ENCODE data around the gene FOSB. TPM values are rescaled to one million over a fixed set of nuclear protein-coding genes. Genes with fewer than 3 reads are reported as not detected.
A peak's percentile ranks its signal among the peaks of the same experiment; 100 is the strongest.

FOSB gene
- total and polyA plus RNA-seq, 2 donors (not counting 3 experiments of a cell fraction or from before 2014, with no cell fraction given), result 2.0 to 10.7 TPM

DNA sequence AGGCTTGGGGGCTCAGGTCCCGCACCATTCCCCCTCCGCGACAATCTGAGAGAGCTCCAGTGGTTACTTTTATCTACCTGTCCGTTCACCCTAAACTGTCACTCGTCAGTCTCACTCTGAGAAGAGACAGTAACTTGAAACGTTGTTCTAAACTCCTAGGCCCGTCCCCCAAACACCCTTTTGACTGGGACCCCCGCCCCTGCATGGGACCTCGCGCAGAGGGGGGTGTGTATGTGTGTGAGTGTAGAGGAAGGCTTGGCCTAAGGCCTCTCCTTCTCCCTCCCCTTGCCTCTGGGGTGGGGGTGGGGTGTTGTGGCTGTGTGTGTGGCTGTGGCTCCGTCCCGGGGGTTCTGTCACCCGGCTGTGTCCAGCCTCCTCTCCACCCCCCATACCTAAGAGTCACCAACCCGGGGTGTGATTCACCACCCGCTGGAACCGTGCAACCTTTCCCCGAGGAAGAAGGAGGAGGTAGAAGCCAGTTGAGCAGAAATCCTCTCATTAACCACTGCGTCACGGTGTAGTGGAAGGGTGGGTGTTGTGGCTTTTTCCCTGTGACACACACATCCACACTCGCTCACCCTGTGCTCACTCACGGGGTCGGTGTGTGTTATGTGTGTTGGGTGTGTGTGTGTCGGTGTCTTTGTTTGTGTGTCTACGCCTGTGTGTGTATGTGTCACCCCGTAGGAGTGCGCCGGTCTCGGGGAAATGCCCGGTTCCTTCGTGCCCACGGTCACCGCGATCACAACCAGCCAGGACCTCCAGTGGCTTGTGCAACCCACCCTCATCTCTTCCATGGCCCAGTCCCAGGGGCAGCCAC lies 2.4 kb downstream of the FOSB start:
- no peak overlapping the region for H3K27ac ChIP-seq (ENCODE audit: insufficient read depth, low read depth, low read length)
- peak overlapping the region; percentile 83 for H3K9ac ChIP-seq (replicated peaks; ENCODE audit: extremely low read depth, insufficient read depth, low read length)
- peak overlapping the region; percentile 77 for H3K4me2 ChIP-seq (ENCODE audit: insufficient read depth, low read length)
- peak overlapping the region in 2 of 3 experiments; percentile 45 to 71 for H3K4me3 ChIP-seq (replicated peaks in 1 of 3; ENCODE audit: insufficient read depth in 1 of 3, low read depth in 1 of 3, low read length in 3 of 3)
- no peak for TF ChIP-seq GATA2 (IDR thresholded peaks at IDR 0.05; ENCODE audit: insufficient read depth, insufficient read length, low read depth, low read length)
- no peak for TF ChIP-seq POLR2AphosphoS5 (IDR thresholded peaks at IDR 0.05; ENCODE audit: insufficient read depth, low read depth, low read length)
- TF ChIP-seq JUN (IDR thresholded peaks at IDR 0.05; ENCODE audit: borderline replicate concordance, insufficient read depth, insufficient read length, low read depth), result no peak
- no peak for TF ChIP-seq EZH2 (IDR thresholded peaks at IDR 0.05; ENCODE audit: borderline replicate concordance, low read depth, low read length, severe bottlenecking)
- TF ChIP-seq POLR2A (IDR thresholded peaks at IDR 0.05; ENCODE audit: low read depth, low read length), result no peak
- TF ChIP-seq, protein P1, sequence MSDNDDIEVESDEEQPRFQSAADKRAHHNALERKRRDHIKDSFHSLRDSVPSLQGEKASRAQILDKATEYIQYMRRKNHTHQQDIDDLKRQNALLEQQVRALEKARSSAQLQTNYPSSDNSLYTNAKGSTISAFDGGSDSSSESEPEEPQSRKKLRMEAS (IDR thresholded peaks at IDR 0.05; ENCODE audit: insufficient read depth, insufficient read length), result no peak
- no peak for TF ChIP-seq FOS (IDR thresholded peaks at IDR 0.05; ENCODE audit: borderline replicate concordance, insufficient read depth, low read length)
- ChIA-PET POLR2A (interaction anchor here (1.0 to 1.7 kb wide), 3 partner anchors 9 to 68 kb away, joined by 3 to 15 read pairs (median 4); no protein-coding TSS in a partner anchor), CTCF (interaction anchor here (1.0 to 9.5 kb wide), 9 partner anchors 8 to 172 kb away, joined by 3 to 174 read pairs (median 11); no protein-coding TSS in a partner anchor)
- no peaks in the 10 kb centered on the region for H3K79me2 ChIP-seq (ENCODE audit: control insufficient read depth, insufficient read depth, low read length)
- no peak overlapping the region for H2AFZ ChIP-seq (ENCODE audit: low read depth, low read length)
- no peaks in the 10 kb centered on the region for H3K9me1 ChIP-seq (replicated peaks; ENCODE audit: control insufficient read depth, extremely low read depth, insufficient read depth, low read length)
- no peaks in the 10 kb centered on the region for H3K36me3 ChIP-seq (ENCODE audit: control insufficient read depth in 2 of 2, extremely low read depth in 1 of 2, insufficient read depth in 2 of 2, low read length in 2 of 2)
- peaks cover 18% of the 10 kb centered on the region for H3K4me1 ChIP-seq (ENCODE audit: control insufficient read depth, extremely low read depth, insufficient read depth, low read length)
- FAIRE-seq (peak; percentile 12), DNase-seq (ENCODE audit: low read depth, low spot score) (no peak)
- H3K27me3 ChIP-seq (ENCODE audit: control insufficient read depth in 2 of 2, insufficient read depth in 2 of 2, low read length in 2 of 2), result no peaks in the 10 kb centered on the region
- dilution Hi-C loops (cut with MboI; ENCODE audit: extremely low pct_ligation_motif_present, low sequenced_read_pairs), result no loop called here
- no peaks in the 10 kb centered on the region for H3K9me3 ChIP-seq (replicated peaks; ENCODE audit: control insufficient read depth, insufficient read depth, low read length)
- no TSS peak for BruUV-seq (replicated peaks)
- H4K20me1 ChIP-seq (replicated peaks; ENCODE audit: control insufficient read depth, extremely low read depth, insufficient read depth, low read length), result no peaks in the 10 kb centered on the region
- intact Hi-C loops (cut with micrococcal nuclease), result loop anchor here (1.0 kb wide), 2 partner anchors 8 to 20 kb away; no protein-coding TSS in a partner anchor

Data from endothelial cell of umbilical vein (primary cell).